ENCODE measurements around the gene CIBAR2. TPM values are rescaled to one million over a fixed set of nuclear protein-coding genes. Genes with fewer than 3 reads are reported as not detected.

The CIBAR2 gene
- total and polyA plus RNA-seq, 3 experiments from 2014 or later = not detected

- ChIA-PET CTCF (no interaction called here), POLR2A (no interaction called here)
- Histone ChIP-seq H3K4me1 (ENCODE audit: insufficient read depth, low read length) (no peaks in the 10 kb centered on the region), H3K27ac (ENCODE audit: low read depth, low read length) (no peak overlapping the region), H3K36me3 (ENCODE audit: insufficient read depth, low read length) (no peaks in the 10 kb centered on the region), H3K9me3 (ENCODE audit: low read length) (no peaks in the 10 kb centered on the region), H3K4me3 (ENCODE audit: low read length) (no peak overlapping the region), H3K27me3 (ENCODE audit: insufficient read depth, low read length, poor library complexity, severe bottlenecking) (peaks cover 3% of the 10 kb centered on the region)
- peaks cover 3 to 6% (median 4%) of the 10 kb centered on the region in 3 donors for H3K4me1 Mint-ChIP-seq
- H3K4me3 Mint-ChIP-seq = no peak overlapping the region
- H3K9me3 Mint-ChIP-seq = no peaks in the 10 kb centered on the region
- H3K27me3 Mint-ChIP-seq = peaks cover 25 to 53% of the 10 kb centered on the region in 2 donors
- no peaks in the 10 kb centered on the region for H3K36me3 Mint-ChIP-seq
- DNase-seq = no peak
- H3K27ac Mint-ChIP-seq = no peak overlapping the region
These were observed 29.3 kb upstream of the CIBAR2 start for GRCh38 chr16:85141491-85142128.

- Mint-ChIP-seq H3K36me3 (no peaks in the 10 kb centered on the region), H3K4me1 (peaks cover 4 to 6% (median 4%) of the 10 kb centered on the region in 3 donors), H3K9me3 (no peaks in the 10 kb centered on the region), H3K4me3 (no peak overlapping the region), H3K27ac (no peak overlapping the region), H3K27me3 (peaks cover 30 to 54% of the 10 kb centered on the region in 2 donors)
- Histone ChIP-seq H3K9me3 (ENCODE audit: low read length) (no peaks in the 10 kb centered on the region), H3K27ac (ENCODE audit: low read depth, low read length) (no peak overlapping the region), H3K4me1 (ENCODE audit: insufficient read depth, low read length) (no peaks in the 10 kb centered on the region), H3K4me3 (ENCODE audit: low read length) (no peak overlapping the region), H3K36me3 (ENCODE audit: insufficient read depth, low read length) (no peaks in the 10 kb centered on the region), H3K27me3 (ENCODE audit: insufficient read depth, low read length, poor library complexity, severe bottlenecking) (peaks cover 3% of the 10 kb centered on the region)
- ChIA-PET CTCF (interaction anchor here (1.2 kb wide), 1 partner anchor 8 kb away, joined by 3 read pairs; no protein-coding TSS in a partner anchor), POLR2A (interaction anchor here (0.6 kb wide), 1 partner anchor 380 kb away, joined by 3 read pairs; no protein-coding TSS in a partner anchor)
- DNase-seq = no peak
These were observed 28.3 kb upstream of the CIBAR2 start for GRCh38 chr16:85140455-85141012.

- no peaks in the 10 kb centered on the region for H3K36me3 Mint-ChIP-seq
- Histone ChIP-seq H3K27me3 (ENCODE audit: insufficient read depth, low read length, poor library complexity, severe bottlenecking) (peaks cover 3% of the 10 kb centered on the region), H3K4me1 (ENCODE audit: insufficient read depth, low read length) (no peaks in the 10 kb centered on the region), H3K27ac (ENCODE audit: low read depth, low read length) (no peak overlapping the region), H3K4me3 (ENCODE audit: low read length) (no peak overlapping the region), H3K9me3 (ENCODE audit: low read length) (no peaks in the 10 kb centered on the region), H3K36me3 (ENCODE audit: insufficient read depth, low read length) (no peaks in the 10 kb centered on the region)
- H3K9me3 Mint-ChIP-seq = no peaks in the 10 kb centered on the region
- H3K4me1 Mint-ChIP-seq = peaks cover 4 to 6% (median 6%) of the 10 kb centered on the region in 3 donors
- H3K4me3 Mint-ChIP-seq = no peak overlapping the region
- no peak for DNase-seq
- H3K27me3 Mint-ChIP-seq = peaks cover 28 to 51% of the 10 kb centered on the region in 2 donors
- ChIA-PET CTCF (interaction anchor here (1.2 kb wide), 1 partner anchor 9 kb away, joined by 3 read pairs; no protein-coding TSS in a partner anchor), POLR2A (no interaction called here)
- H3K27ac Mint-ChIP-seq = no peak overlapping the region
These were observed 27.6 kb upstream of the CIBAR2 start for GRCh38 chr16:85139881-85140339.

- Histone ChIP-seq H3K36me3 (ENCODE audit: insufficient read depth, low read length) (no peaks in the 10 kb centered on the region), H3K4me3 (ENCODE audit: low read length) (no peak overlapping the region), H3K4me1 (ENCODE audit: insufficient read depth, low read length) (no peaks in the 10 kb centered on the region), H3K9me3 (ENCODE audit: low read length) (no peaks in the 10 kb centered on the region), H3K27me3 (ENCODE audit: insufficient read depth, low read length, poor library complexity, severe bottlenecking) (peaks cover 3% of the 10 kb centered on the region), H3K27ac (ENCODE audit: low read depth, low read length) (no peak overlapping the region)
- POLR2A ChIA-PET = no interaction called here
- Mint-ChIP-seq H3K4me1 (peaks cover 4 to 6% (median 6%) of the 10 kb centered on the region in 3 donors), H3K9me3 (no peaks in the 10 kb centered on the region), H3K27me3 (peaks cover 28 to 47% of the 10 kb centered on the region in 2 donors), H3K27ac (peak overlapping the region in 1 of 8 donors; percentile 79), H3K36me3 (no peaks in the 10 kb centered on the region), H3K4me3 (no peak overlapping the region)
- CTCF ChIA-PET = no interaction called here
- DNase-seq = no peak
These were observed 26.8 kb upstream of the CIBAR2 start for GRCh38 chr16:85138825-85139627.

- Histone ChIP-seq H3K36me3 (ENCODE audit: insufficient read depth, low read length) (no peaks in the 10 kb centered on the region), H3K27me3 (ENCODE audit: insufficient read depth, low read length, poor library complexity, severe bottlenecking) (peaks cover 3% of the 10 kb centered on the region), H3K27ac (ENCODE audit: low read depth, low read length) (no peak overlapping the region), H3K4me3 (ENCODE audit: low read length) (no peak overlapping the region), H3K9me3 (ENCODE audit: low read length) (no peaks in the 10 kb centered on the region), H3K4me1 (ENCODE audit: insufficient read depth, low read length) (no peaks in the 10 kb centered on the region)
- no peak for DNase-seq
- CTCF ChIA-PET = no interaction called here
- Mint-ChIP-seq H3K27ac (no peak overlapping the region), H3K36me3 (no peaks in the 10 kb centered on the region), H3K27me3 (peaks cover 30 to 43% of the 10 kb centered on the region in 2 donors), H3K4me1 (peaks cover 4 to 6% (median 6%) of the 10 kb centered on the region in 3 donors), H3K9me3 (no peaks in the 10 kb centered on the region), H3K4me3 (no peak overlapping the region)
- POLR2A ChIA-PET = no interaction called here
These were observed 26.0 kb upstream of the CIBAR2 start for GRCh38 chr16:85138073-85138824.

GRCh38 chr16:85137323-85138072 lies 25.2 kb upstream of the CIBAR2 start:
- no peaks in the 10 kb centered on the region for H3K4me1 ChIP-seq (ENCODE audit: insufficient read depth, low read length)
- Mint-ChIP-seq H3K4me3 (no peak overlapping the region), H3K36me3 (no peaks in the 10 kb centered on the region), H3K4me1 (peaks cover 4 to 6% (median 6%) of the 10 kb centered on the region in 3 donors), H3K27ac (no peak overlapping the region), H3K27me3 (peaks cover 30 to 43% of the 10 kb centered on the region in 2 donors), H3K9me3 (no peaks in the 10 kb centered on the region)
- DNase-seq = no peak
- ChIA-PET POLR2A (no interaction called here), CTCF (no interaction called here)
- no peaks in the 10 kb centered on the region for H3K9me3 ChIP-seq (ENCODE audit: low read length)
- no peaks in the 10 kb centered on the region for H3K36me3 ChIP-seq (ENCODE audit: insufficient read depth, low read length)
- H3K27ac ChIP-seq (ENCODE audit: low read depth, low read length) = no peak overlapping the region
- H3K27me3 ChIP-seq (ENCODE audit: insufficient read depth, low read length, poor library complexity, severe bottlenecking) = peaks cover 3% of the 10 kb centered on the region
- H3K4me3 ChIP-seq (ENCODE audit: low read length) = no peak overlapping the region

GRCh38 chr16:85136702-85137322 lies 24.5 kb upstream of the CIBAR2 start:
- H3K9me3 ChIP-seq (ENCODE audit: low read length) = no peaks in the 10 kb centered on the region
- H3K4me3 ChIP-seq (ENCODE audit: low read length) = no peak overlapping the region
- peaks cover 29 to 42% of the 10 kb centered on the region in 2 donors for H3K27me3 Mint-ChIP-seq
- no peaks in the 10 kb centered on the region for H3K36me3 ChIP-seq (ENCODE audit: insufficient read depth, low read length)
- H3K36me3 Mint-ChIP-seq = no peaks in the 10 kb centered on the region
- no peak overlapping the region for H3K4me3 Mint-ChIP-seq
- H3K27me3 ChIP-seq (ENCODE audit: insufficient read depth, low read length, poor library complexity, severe bottlenecking) = peaks cover 3% of the 10 kb centered on the region
- no peak overlapping the region for H3K27ac ChIP-seq (ENCODE audit: low read depth, low read length)
- H3K27ac Mint-ChIP-seq = no peak overlapping the region
- H3K4me1 Mint-ChIP-seq = peaks cover 4 to 6% (median 6%) of the 10 kb centered on the region in 3 donors
- no peaks in the 10 kb centered on the region for H3K9me3 Mint-ChIP-seq
- ChIA-PET CTCF (no interaction called here), POLR2A (no interaction called here)
- no peaks in the 10 kb centered on the region for H3K4me1 ChIP-seq (ENCODE audit: insufficient read depth, low read length)
- no peak for DNase-seq

Data from CD8-positive, alpha-beta memory T cell (primary cell).